Fibroblast of the conjunctiva (primary cell): Measurements from ENCODE around the gene TULP4.
"Not testable (repeated sequence)": the region's sequence is repeated elsewhere in the genome, so short reads cannot be mapped to it uniquely, and the experiment has no call there.

Experiments
- DNase-seq: peaks from one replicate; pipeline ENCODE4 v3.0.0-alpha.2; 2010; ENCODE audit warnings: low read depth

Gene TULP4

DNA sequence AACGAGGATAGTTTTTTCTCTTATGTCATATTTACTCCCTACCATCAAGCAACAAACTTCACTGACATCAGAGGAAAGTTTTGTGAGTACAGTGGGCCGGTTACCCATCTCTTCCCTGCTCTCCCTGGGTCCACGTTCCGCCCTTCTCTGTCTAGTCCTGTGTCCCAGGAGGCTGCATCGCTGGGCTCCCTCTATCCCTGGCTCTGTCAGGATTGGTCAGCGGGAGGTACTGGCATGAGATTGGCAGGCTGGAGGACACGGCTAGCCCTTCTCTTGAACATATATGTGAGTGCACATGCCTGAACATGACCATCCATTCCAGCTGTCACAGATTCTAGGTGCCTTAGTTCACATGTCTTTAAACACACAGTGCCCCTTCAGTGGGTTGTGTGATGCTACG lies 217.4 kb downstream of the TULP4 start:
- no peak for DNase-seq

GRCh38 chr6:158531566-158531965 lies 219.3 kb downstream of the TULP4 start:
- DNase-seq, result no peak

- DNase-seq, result no peak
Observed at GRCh38 chr6:158531970-158532369, 219.7 kb downstream of the TULP4 start.

DNA sequence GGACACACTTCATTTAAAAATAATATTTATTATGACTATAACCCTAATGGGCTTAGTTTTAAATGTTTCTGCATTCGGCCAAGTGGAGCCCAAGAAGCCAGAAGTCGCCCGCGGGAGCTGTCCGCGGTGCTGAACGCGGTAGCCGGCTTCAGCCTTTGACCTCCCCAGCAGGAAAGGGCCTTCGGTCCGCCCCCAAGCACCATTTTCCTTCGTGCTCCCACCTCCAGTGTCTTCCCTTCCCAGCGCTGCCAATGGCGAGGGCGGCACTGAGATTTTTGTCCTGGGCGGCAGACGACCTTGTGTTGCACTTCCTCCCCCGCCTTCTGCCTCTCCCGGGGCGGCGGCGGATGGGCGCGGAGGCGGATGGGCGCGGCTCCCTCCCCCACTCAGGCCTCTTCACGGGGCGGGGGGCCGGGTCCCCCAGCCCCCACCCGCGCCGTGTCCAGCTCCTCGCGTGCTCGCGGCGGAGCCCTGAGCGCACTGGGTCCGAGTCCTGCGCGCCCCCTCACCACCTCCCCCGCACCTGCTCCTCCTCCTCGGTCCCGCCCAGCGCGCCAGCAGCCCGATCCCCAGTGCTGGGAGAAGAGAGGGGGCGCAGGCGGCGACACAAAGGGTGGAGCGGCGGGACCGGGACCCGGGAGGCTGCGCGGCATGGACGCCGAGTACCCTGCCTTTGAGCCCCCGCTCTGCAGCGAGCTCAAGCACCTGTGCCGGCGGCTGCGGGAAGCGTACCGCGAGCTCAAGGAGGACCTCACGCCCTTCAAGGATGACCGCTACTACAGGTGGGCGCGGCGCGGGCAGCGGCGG lies 224.0 kb downstream of the TULP4 start:
- peak; percentile 46 for DNase-seq

DNA sequence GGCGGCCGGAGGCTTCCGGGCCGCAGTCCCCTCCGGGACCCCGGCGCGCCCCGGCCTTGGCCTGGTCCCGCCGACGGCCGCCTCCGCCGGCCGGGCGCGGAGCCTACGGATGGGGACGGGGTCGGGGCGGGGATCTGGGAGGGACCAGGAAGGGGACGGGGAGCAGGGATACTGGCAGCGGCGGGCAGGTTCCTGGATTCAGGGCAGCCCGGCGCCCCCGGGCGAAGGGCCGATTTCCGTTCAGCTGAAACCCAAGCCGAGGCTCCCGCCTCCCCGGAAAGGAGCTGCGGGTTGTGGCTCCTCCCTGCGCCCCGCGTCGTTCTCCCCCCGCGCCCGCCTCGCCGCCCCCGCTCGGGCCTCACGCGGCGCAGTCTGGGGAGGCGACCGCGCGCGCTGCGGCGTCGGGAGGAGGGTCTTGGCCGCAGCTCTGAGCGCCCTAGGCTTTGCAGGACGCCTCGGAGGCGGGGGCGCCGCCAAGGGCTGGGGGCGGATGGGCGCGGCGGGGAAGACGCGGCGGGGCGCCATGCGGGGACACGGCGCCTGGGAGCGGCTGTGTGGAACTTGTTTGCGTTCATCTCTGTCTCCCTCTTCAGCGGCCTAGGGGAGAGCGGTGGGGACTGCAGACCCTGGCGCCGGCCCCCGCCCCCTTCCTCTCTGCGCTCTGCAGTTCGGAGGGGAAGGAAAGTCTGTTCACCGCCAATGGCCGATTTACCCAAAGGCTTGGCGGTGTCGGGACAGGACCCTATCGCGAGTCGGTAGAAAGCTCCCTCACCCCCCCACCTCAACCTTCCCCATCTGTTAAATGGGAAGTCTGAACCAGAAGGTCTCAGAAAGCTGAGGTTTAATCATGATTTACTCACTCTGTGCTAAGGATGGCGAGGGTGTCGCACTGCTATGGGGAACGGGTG lies 224.9 kb downstream of the TULP4 start:
- DNase-seq, result no peak

GRCh38 chr6:158538741-158539140 lies 226.5 kb downstream of the TULP4 start:
- DNase-seq, result no peak

- DNase-seq, result no peak
Observed at GRCh38 chr6:158539413-158539812, 227.1 kb downstream of the TULP4 start.

- no peak for DNase-seq
Observed at GRCh38 chr6:158539881-158540280, 227.6 kb downstream of the TULP4 start.

GRCh38 chr6:158543606-158544185 lies 231.4 kb downstream of the TULP4 start:
- no peak for DNase-seq

DNA sequence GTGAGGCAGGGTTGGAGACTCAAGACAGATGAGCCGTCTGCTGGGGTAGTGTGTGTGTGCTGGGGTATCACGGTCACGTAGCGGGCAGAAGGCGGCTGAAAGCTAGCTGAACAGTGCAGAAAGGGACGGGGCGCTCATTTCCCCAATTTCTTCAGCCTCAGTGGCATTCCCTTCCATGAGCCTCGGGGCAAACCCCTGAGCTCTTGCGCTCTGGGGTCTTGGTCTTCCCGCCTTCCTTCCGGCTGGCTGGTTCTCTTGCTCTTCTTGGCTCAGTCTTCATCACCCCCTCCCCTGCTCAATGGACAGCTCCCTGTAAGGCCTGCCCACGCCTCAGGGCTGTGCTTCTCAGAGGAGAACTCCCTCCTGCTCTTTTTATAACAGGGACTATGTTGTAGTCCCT lies 232.2 kb downstream of the TULP4 start:
- DNase-seq, result no peak

DNA sequence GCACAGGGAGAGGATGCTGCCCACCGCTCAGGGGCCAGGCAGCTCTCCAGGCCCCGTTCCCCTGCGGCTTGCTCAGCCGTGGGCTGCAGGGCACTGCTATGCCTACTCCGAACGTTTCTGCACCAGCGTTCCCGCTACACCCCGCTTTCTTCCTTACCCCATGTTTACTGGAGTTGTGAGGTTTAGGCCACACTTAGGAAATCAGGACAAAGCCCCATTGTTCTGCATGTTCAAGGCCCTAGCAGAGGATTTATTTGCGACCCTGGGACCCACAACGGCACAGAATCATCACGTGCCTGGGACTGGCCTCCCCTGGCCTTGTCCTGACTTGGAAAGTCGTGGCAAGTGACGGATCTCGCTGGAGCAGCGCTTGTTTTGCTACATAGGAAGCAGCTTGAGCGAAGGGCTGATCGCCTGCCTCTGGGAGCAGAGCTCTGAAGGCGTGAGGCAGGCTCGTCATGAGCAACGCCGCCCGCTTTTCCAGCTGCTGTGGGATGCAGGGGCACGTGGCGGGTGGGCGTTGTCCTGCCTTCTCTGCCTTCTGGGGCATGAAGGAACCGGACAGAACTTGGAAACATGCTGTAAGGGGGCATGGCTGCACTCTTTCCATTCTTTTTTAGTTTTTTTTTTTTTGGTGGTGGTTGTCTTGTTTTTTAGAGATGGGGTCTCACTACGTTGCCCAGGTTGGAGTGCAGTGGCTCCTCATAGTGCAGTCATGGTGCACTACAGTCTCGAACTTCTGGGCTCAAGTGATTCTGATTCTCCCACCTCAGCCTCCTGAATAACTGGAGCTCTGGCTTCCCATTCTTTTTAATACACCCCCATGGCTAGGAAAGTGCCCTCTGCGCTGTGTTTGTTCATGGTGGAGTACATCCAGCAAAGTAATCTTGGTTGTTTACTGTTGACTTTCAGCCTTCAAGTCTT lies 233.0 kb downstream of the TULP4 start:
- DNase-seq, result no peak

DNA sequence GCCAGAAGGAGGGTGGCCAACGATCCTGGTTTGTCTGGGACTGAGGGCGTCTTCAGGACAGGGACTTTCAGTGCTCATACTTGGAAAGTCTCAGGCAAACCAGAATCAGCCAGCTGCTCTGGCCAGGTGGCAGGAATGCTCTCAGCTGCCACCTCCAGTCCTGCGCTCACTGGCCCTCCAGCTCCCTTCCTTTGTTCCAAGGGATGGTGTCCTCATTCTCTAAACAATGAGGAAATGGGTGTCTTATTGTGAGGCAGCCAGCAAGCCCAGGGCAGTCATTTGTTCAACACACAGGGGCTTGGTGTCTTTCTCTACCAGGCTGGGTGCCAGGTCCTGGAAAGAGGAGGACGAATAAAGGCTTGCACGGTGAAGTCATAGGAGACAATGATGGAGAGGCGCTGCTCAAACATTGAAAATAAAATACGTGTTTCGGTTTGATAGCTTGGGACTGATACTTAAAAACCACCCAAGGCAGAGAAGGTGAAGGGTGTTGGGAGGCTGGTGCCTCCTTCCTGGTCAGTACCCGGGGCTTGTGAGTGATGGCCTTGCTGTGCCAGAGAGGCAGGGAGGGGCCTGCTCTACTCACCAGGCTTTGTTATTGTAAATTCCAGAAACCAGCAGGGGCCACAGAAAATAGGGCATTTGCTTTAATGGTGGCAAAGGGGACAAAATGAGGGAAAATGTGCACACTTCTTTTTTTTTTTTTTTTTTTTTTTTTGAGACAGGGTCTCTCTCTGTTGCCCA lies 236.3 kb downstream of the TULP4 start:
- DNase-seq, result no peak

GRCh38 chr6:158552055-158552795 lies 240.0 kb downstream of the TULP4 start:
- DNase-seq, result no peak

DNA sequence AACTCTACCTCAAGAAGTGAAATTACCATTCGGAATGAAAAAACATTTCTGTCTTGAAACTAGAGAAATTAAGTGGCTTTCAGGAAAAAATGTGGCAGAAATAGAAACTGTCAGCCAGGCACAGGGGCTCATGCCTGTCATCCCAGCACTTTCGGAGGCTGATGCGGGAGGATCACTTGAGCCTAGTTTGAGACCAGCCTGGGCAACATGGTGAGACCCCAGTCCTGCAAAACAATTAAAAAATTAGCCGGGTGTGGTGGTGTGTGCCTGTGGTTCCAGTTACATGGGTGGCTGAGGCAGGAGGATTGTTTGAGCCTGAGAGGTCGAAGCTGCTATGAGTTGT lies 240.5 kb downstream of the TULP4 start:
- no peak for DNase-seq

DNA sequence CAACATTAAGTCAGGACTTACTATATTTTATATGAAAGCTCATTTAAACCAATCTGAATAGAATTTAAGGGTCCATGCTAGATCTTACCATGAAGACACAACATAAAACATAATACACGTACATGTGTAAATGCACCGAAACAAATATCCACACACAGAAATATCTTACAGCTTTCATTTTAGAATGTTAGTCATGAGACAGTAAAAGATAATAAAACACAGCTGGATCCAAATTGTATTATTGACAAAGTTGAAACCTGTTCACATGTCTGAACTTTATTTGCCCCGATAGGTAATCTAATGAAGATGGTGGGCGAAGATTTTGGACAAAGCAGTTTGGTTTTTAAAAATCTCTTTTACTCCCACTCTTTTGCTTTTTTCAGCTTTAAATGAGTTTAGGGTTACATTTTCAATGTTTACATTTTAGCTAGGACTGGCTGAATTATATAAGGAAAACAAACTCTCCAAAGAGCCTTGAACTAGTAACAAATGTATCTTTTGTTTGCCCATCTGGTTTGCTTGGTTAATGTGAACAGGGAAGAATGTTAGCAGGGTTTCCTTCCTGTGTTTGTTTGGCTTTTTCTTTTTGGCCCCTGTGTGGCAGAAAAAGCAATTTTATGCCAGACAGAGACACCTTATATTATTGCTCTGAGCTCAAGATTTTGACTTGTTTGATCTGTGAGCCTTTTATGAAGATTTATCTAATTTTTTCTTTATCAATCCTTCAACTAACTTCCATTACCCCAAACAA lies 242.5 kb downstream of the TULP4 start:
- DNase-seq, result no peak

DNA sequence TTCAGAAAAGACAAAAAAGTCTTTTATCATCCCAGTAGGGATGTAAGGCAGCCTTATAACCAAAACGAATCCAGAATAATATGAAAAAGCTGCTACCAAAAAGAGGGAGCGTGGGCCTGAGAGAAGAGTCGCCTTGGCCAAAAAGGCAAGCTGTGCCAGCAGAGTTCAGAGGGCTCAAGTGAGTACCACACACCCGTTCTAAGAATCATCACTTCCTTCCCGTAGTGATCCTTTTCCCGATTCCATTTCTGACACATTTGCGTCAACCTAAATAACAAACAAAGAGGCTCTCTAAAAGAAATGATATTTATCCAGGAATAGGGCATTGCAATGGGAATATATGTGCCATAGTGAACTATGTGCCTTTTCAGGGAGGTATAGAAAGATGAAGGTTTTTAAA lies 243.8 kb downstream of the TULP4 start:
- DNase-seq, result no peak

DNA sequence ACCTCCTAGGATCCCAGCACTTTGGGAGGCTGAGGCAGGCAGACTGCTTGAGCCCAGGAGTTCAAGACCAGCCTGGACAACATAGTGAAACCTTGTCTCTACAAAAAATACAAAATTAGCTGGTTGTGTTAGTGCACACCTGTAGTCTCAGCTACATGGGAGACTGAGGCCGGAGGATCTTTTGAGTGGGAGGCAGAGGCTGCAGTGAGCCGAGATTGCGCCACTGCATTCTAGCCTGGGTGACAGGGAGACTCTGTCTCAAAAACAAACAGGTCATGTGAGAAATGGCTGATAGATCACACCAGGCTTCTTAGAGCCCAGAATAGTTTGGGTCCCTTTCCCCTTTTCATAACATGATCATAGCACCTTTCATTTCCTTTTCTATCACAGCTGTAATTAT lies 244.8 kb downstream of the TULP4 start:
- DNase-seq, result not testable (repeated sequence)

DNA sequence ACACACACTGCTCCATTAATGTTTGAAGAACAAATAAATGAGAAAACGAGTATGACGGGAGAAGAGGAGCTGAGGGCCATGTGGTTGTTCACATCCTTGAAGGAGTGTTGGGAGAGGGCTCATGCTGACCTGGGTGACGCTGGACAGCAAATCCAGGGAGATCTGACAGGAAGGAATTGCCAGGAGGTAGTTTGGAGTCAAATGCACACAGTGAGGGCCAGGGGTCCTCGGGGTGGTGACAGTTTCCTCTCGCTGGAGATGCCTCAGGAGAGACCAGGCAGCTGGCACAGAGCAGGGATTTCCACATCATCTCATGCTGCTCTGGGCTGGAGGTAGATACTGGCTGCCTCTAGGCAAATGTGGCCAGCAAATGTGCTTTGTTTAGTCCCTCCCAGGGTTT lies 245.7 kb downstream of the TULP4 start:
- DNase-seq, result no peak

DNA sequence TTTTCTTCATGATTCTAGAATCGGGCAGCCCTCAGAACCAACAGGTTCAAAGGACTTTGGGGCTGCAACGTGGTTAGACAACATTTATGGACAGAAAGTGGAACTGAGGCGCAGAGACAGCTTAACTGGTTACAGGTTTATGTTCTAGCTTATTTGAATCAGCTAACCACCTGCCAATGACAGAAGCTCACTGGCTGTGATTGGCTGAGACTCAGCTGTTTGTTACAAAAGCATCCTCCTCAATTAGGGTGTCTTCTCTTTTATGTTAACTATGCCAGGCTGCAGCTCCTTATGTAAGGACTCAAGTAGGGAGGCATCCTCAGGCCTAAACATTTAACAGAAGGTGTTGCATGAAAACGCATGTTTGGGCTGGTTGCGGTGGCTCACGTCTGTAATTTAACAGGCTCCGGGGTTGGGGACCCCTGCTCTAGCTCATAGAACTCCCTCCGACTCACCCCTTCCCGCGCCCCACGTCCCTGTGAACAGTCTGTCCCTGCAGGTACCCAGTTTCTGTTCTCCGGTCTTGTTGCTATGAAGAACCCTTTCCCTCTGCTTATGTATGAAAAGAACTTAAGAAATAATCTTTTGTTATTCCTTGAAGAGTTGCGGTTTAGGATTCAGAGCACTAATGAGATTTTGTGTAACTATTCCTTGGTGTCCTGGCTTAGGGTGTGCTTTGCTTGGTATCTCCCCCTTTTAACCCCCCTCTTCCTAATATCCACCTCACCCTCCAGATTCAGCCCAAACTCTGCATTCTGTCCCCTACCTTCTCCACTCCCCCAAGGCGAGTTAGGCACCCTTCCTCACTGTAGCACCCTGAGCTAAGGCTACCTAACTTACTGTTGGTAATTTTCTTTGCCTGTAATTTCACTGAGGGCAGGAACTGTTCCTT lies 246.4 kb downstream of the TULP4 start:
- no peak for DNase-seq
